PFSK-1 (cell line): ENCODE measurements around the gene NAA15.

ENCODE experiments used
- FOXP2 ChIP-seq: optimal IDR thresholded peaks from 2 replicates; pipeline ENCODE3; 2011; ENCODE audit warnings: borderline replicate concordance, control low read depth, inconsistent platforms; ENCODE audit not compliant: insufficient read depth; ENCODE audit errors: extremely low read length, extremely low read depth
- POLR2AphosphoS5 ChIP-seq: IDR thresholded peaks from 2 replicates; pipeline ENCODE4 v1.6.1; 2012; ENCODE audit warnings: low read depth, mild to moderate bottlenecking, control low read depth, low read length, moderate library complexity
- REST ChIP-seq, 2 experiments: IDR thresholded peaks; 2 replicates each; pipeline versions ENCODE4 v1.6.1 to v1.8.0; 2011 to 2012; ENCODE audit warnings: low read depth in 2 of 2, low read length in 2 of 2, control low read depth in 1 of 2, inconsistent platforms in 1 of 2, mild to moderate bottlenecking in 1 of 2, moderate library complexity in 1 of 2; ENCODE audit not compliant: insufficient read depth in 1 of 2
- SIN3A ChIP-seq: IDR thresholded peaks from 2 replicates; pipeline ENCODE4 v1.6.1; 2012; ENCODE audit warnings: mild to moderate bottlenecking, low read length, moderate library complexity, borderline replicate concordance; ENCODE audit not compliant: insufficient read depth
- TAF1 ChIP-seq: IDR thresholded peaks from 2 replicates; pipeline ENCODE4 v1.6.1; 2012; ENCODE audit warnings: low read length, control low read depth, borderline replicate concordance; ENCODE audit not compliant: insufficient read depth

NAA15 gene

GRCh38 chr4:139275281-139275735 is 26.0 kb upstream of the NAA15 start:
- TF ChIP-seq FOXP2 (no peak), TAF1 (no peak), POLR2AphosphoS5 (no peak), REST (IDR thresholded peaks at IDR 0.05; ENCODE audit: insufficient read depth in 1 of 2, low read depth in 2 of 2, low read length in 2 of 2) (no peak), SIN3A (no peak)

- TF ChIP-seq TAF1 (no peak), POLR2AphosphoS5 (no peak), REST (IDR thresholded peaks at IDR 0.05; ENCODE audit: insufficient read depth in 1 of 2, low read depth in 2 of 2, low read length in 2 of 2) (no peak), SIN3A (no peak), FOXP2 (no peak)
Measured at GRCh38 chr4:139278485-139278884, 22.8 kb upstream of the NAA15 start.

- TF ChIP-seq POLR2AphosphoS5 (no peak), REST (IDR thresholded peaks at IDR 0.05; ENCODE audit: insufficient read depth in 1 of 2, low read depth in 2 of 2, low read length in 2 of 2) (no peak), SIN3A (no peak), FOXP2 (no peak), TAF1 (no peak)
Measured at GRCh38 chr4:139278912-139279759, 22.2 kb upstream of the NAA15 start.

GRCh38 chr4:139279760-139280620 is 21.3 kb upstream of the NAA15 start, which contains the start of gene MGARP:
Gene MGARP (minus strand): TSS chr4:139280225. CDS start chr4:139280158, 67 bp downstream.
- TF ChIP-seq FOXP2: no peak

GRCh38 chr4:139282065-139282720 is 19.1 kb upstream of the NAA15 start:
- TF ChIP-seq SIN3A (no peak), TAF1 (no peak), POLR2AphosphoS5 (no peak), REST (IDR thresholded peaks at IDR 0.05; ENCODE audit: insufficient read depth in 1 of 2, low read depth in 2 of 2, low read length in 2 of 2) (no peak), FOXP2 (no peak)
